ENCODE results near the gene GPC5. TPM values are rescaled to one million over a fixed set of nuclear protein-coding genes. Genes with fewer than 3 reads are reported as not detected.

Gene GPC5
- total and polyA plus RNA-seq, 9 of the 15 experiments (the other 6 are each of a cell fraction or from before 2014, with no cell fraction given) = 0.18 to 0.27 TPM; not detected in 7

DNA sequence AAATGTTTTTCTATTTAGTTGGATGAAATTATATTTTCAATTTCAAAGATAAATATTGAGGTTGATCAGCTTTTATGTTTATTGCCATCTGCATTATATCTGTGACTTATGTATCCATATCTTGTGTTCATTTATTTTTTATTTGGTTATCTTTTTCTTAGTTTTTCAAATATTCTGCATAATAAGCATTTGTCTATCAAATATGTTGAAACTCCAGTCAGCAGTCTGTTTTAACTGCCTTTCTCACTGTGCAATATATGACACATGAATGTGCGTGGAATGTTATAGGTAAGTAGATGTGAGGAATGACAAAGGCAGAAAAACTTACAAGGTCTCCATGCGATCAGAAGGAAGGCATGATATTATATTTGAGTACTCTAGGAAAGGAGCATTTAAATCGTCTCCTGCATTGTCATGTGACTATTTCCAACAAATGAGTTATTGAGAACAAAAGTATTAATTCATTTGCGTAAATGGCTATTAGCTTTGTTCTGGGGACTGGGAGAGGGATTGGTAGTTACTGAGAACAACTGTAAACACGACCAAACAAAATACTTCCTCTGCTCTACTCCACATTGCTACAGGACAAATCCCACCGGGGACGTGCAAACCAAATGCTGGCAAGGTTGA is 318.1 kb downstream of the GPC5 start:
- H3K36me3 ChIP-seq (ENCODE audit: control insufficient read depth, insufficient read depth, low read length) = no peaks in the 10 kb centered on the region
- CTCF ChIA-PET (ENCODE audit: low intra/inter-chr PET ratio) = no interaction called here
- no peak overlapping the region for H2AFZ ChIP-seq (ENCODE audit: low read depth, low read length)
- peak; percentile 50; the same call in 1 of the 2 replicates for TF ChIP-seq C11orf30 (IDR thresholded peaks at IDR 0.05; ENCODE audit: low read depth)
- TF ChIP-seq KDM5B (IDR thresholded peaks at IDR 0.05; ENCODE audit: insufficient replicate concordance, low read depth, low read length) = no peak
- TF ChIP-seq, protein P1, sequence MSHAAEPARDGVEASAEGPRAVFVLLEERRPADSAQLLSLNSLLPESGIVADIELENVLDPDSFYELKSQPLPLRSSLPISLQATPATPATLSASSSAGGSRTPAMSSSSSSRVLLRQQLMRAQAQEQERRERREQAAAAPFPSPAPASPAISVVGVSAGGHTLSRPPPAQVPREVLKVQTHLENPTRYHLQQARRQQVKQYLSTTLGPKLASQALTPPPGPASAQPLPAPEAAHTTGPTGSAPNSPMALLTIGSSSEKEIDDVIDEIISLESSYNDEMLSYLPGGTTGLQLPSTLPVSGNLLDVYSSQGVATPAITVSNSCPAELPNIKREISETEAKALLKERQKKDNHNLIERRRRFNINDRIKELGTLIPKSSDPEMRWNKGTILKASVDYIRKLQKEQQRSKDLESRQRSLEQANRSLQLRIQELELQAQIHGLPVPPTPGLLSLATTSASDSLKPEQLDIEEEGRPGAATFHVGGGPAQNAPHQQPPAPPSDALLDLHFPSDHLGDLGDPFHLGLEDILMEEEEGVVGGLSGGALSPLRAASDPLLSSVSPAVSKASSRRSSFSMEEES (CRISPR knock-in tag; IDR thresholded peaks at IDR 0.05) = peak; percentile 90
- TF ChIP-seq, protein P2, sequence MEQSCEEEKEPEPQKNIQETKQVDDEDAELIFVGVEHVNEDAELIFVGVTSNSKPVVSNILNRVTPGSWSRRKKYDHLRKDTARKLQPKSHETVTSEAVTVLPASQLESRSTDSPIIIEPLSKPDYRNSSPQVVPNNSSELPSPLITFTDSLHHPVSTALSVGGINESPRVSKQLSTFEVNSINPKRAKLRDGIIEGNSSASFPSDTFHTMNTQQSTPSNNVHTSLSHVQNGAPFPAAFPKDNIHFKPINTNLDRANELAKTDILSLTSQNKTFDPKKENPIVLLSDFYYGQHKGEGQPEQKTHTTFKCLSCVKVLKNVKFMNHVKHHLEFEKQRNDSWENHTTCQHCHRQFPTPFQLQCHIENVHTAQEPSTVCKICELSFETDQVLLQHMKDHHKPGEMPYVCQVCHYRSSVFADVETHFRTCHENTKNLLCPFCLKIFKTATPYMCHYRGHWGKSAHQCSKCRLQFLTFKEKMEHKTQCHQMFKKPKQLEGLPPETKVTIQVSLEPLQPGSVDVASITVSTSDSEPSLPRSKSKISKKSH (CRISPR knock-in tag; IDR thresholded peaks at IDR 0.05) = peak; percentile 77; the same call in 1 of the 2 replicates
- TF ChIP-seq, protein P3, sequence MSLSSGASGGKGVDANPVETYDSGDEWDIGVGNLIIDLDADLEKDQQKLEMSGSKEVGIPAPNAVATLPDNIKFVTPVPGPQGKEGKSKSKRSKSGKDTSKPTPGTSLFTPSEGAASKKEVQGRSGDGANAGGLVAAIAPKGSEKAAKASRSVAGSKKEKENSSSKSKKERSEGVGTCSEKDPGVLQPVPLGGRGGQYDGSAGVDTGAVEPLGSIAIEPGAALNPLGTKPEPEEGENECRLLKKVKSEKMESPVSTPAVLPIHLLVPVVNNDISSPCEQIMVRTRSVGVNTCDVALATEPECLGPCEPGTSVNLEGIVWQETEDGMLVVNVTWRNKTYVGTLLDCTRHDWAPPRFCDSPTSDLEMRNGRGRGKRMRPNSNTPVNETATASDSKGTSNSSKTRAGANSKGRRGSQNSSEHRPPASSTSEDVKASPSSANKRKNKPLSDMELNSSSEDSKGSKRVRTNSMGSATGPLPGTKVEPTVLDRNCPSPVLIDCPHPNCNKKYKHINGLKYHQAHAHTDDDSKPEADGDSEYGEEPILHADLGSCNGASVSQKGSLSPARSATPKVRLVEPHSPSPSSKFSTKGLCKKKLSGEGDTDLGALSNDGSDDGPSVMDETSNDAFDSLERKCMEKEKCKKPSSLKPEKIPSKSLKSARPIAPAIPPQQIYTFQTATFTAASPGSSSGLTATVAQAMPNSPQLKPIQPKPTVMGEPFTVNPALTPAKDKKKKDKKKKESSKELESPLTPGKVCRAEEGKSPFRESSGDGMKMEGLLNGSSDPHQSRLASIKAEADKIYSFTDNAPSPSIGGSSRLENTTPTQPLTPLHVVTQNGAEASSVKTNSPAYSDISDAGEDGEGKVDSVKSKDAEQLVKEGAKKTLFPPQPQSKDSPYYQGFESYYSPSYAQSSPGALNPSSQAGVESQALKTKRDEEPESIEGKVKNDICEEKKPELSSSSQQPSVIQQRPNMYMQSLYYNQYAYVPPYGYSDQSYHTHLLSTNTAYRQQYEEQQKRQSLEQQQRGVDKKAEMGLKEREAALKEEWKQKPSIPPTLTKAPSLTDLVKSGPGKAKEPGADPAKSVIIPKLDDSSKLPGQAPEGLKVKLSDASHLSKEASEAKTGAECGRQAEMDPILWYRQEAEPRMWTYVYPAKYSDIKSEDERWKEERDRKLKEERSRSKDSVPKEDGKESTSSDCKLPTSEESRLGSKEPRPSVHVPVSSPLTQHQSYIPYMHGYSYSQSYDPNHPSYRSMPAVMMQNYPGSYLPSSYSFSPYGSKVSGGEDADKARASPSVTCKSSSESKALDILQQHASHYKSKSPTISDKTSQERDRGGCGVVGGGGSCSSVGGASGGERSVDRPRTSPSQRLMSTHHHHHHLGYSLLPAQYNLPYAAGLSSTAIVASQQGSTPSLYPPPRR (CRISPR knock-in tag; IDR thresholded peaks at IDR 0.05; ENCODE audit: borderline replicate concordance) = no peak
- TF ChIP-seq CREBBP (IDR thresholded peaks at IDR 0.05; ENCODE audit: low read depth, low read length) = peak; percentile 59
- 0 out of 2 replicates have a peak, but pooled peaks have one; percentile 38 for TF ChIP-seq ZNF354B (CRISPR knock-in tag; IDR thresholded peaks at IDR 0.05)
- 0 out of 2 replicates have a peak, but pooled peaks have one; percentile 9 for TF ChIP-seq ZFP30 (CRISPR knock-in tag; IDR thresholded peaks at IDR 0.05; ENCODE audit: borderline replicate concordance)
- TF ChIP-seq FOXM1 (IDR thresholded peaks at IDR 0.05; ENCODE audit: low read depth) = no peak
- no peak for TF ChIP-seq FOXM1 (CRISPR knock-in tag; IDR thresholded peaks at IDR 0.05; ENCODE audit: low read depth)
- TF ChIP-seq ZNF316 (IDR thresholded peaks at IDR 0.05) = peak; percentile 76; the same call in 1 of the 2 replicates
- 0 out of 2 replicates have a peak, but pooled peaks have one; percentile 45 for TF ChIP-seq ELF2 (CRISPR knock-in tag; IDR thresholded peaks at IDR 0.05)
- no peaks in the 10 kb centered on the region for H3K9me1 ChIP-seq (ENCODE audit: control insufficient read depth, insufficient read depth, low read length)
- H3K4me2 ChIP-seq (ENCODE audit: insufficient read depth, low read length) = no peak overlapping the region
- ATAC-seq (no peak), DNase-seq (ENCODE audit: extremely low read depth in 1 of 4, low spot score in 3 of 4) (no peak), FAIRE-seq (no peak)
- no peak overlapping the region for H3K9ac ChIP-seq (ENCODE audit: insufficient read depth in 1 of 2, low read depth in 2 of 2, low read length in 2 of 2)
- intact Hi-C loops (cut with micrococcal nuclease) = no loop called here
- no peaks in the 10 kb centered on the region for H3K9me3 ChIP-seq (replicated peaks; ENCODE audit: control insufficient read depth, insufficient read depth, low read depth, low read length)
- H3K79me2 ChIP-seq (ENCODE audit: control insufficient read depth, insufficient read depth, low read length) = no peaks in the 10 kb centered on the region
- no peaks in the 10 kb centered on the region for H3K4me1 ChIP-seq (replicated peaks in 1 of 2; ENCODE audit: control insufficient read depth in 2 of 2, insufficient read depth in 2 of 2, low read length in 2 of 2)
- H3K27ac ChIP-seq (ENCODE audit: extremely low read depth, low read depth, low read length) = no peak overlapping the region
- no peak overlapping the region for H3K4me3 ChIP-seq
- no TSS peak for BruUV-seq (replicated peaks)
- no peaks in the 10 kb centered on the region for H3K27me3 ChIP-seq (ENCODE audit: control insufficient read depth in 2 of 2, insufficient read depth in 2 of 2, low read length in 2 of 2)
- in situ Hi-C loops (cut with MboI) = no loop called here
- whole genome bisulfite sequencing (ENCODE audit: insufficient coverage, low coverage, missing lambda C conversion rate) = under 1% methylated on average over 7 of the region's 7 CpGs
- H4K20me1 ChIP-seq (replicated peaks; ENCODE audit: control insufficient read depth, insufficient read depth, low read length) = no peaks in the 10 kb centered on the region
- POLR2A ChIA-PET = interaction anchor here (0.8 kb wide), 1 partner anchor 1739 kb away, joined by 3 read pairs; no protein-coding TSS in a partner anchor
